WTC11 (cell line): ENCODE measurements around the gene SLC6A18. TPM values are rescaled to one million over a fixed set of nuclear protein-coding genes. Genes with fewer than 3 reads are reported as not detected.

Source experiments
- ATAC-seq: fragments of 200-7000 bp; cut with Tn5 transposase; 2 replicates; pipeline ENCODE4 v1.10.0; 2021; ENCODE audit warnings: mild to moderate bottlenecking, moderate library complexity
- CTCF ChIA-PET: fragments of 300-600 bp; sonication (Branson Sonifier 250); formaldehyde crosslinking; loops from one replicate; lab custom pipeline; 2021; ENCODE audit warnings: antibody characterized with exemption; lab: Charles Lee
- POLR2A ChIA-PET: fragments of 350-600 bp; sonication (Branson Sonifier 250); formaldehyde crosslinking; loops from one replicate; lab custom pipeline; 2021; ENCODE audit warnings: antibody characterized with exemption; lab: Charles Lee
- DNase-seq: peaks from one replicate; pipeline ENCODE4 v3.0.0; 2021; ENCODE audit warnings: low spot score
- H3K27ac Mint-ChIP-seq: 2 replicates; pipeline ENCODE4 v1.8.0; 2021; ENCODE audit warnings: mixed read lengths
- H3K27me3 Mint-ChIP-seq: 2 replicates; pipeline ENCODE4 v1.8.0; 2021; ENCODE audit warnings: low read depth, mild to moderate bottlenecking, moderate library complexity, mixed read lengths
- H3K36me3 Mint-ChIP-seq: 2 replicates; pipeline ENCODE4 v1.8.0; 2021; ENCODE audit warnings: mixed read lengths
- H3K4me1 Mint-ChIP-seq: 2 replicates; pipeline ENCODE4 v1.8.0; 2022; ENCODE audit warnings: mixed read lengths
- H3K4me3 Mint-ChIP-seq: 2 replicates; pipeline ENCODE4 v1.8.0; 2021; ENCODE audit warnings: mild to moderate bottlenecking, moderate library complexity, mixed read lengths
- H3K9me3 Mint-ChIP-seq: 2 replicates; pipeline ENCODE4 v1.8.0; 2021; ENCODE audit warnings: mixed read lengths
- AFF4 ChIP-seq: sonication (generic); formaldehyde crosslinking; IDR thresholded peaks from 2 replicates; pipeline ENCODE4 v1.8.1; 2023; ENCODE audit warnings: mild to moderate bottlenecking, missing genetic modification reagents, borderline replicate concordance
- ATF1 ChIP-seq: sonication (generic); formaldehyde crosslinking; IDR thresholded peaks from 2 replicates; pipeline ENCODE4 v1.8.1; 2023; ENCODE audit warnings: mild to moderate bottlenecking, moderate library complexity, missing genetic modification reagents
- E2F1 ChIP-seq: sonication (generic); formaldehyde crosslinking; IDR thresholded peaks from 2 replicates; pipeline ENCODE4 v1.8.0; 2022; ENCODE audit warnings: mild to moderate bottlenecking, missing genetic modification reagents
- ELF4 ChIP-seq: sonication (generic); formaldehyde crosslinking; IDR thresholded peaks from 2 replicates; pipeline ENCODE4 v1.8.1; 2022; ENCODE audit warnings: low read depth, mild to moderate bottlenecking, moderate library complexity, missing genetic modification reagents
- EMX1 ChIP-seq: fragments of 250-450 bp; sonication (Bioruptor Pico); IDR thresholded peaks from 2 replicates; pipeline ENCODE4 v1.8.0; 2021; ENCODE audit warnings: mild to moderate bottlenecking
- FOXK1 ChIP-seq: sonication (generic); formaldehyde crosslinking; IDR thresholded peaks from 2 replicates; pipeline ENCODE4 v1.8.0; 2022; ENCODE audit warnings: mild to moderate bottlenecking, moderate library complexity, missing genetic modification reagents
- GABPB1 ChIP-seq: sonication (generic); formaldehyde crosslinking; IDR thresholded peaks from 2 replicates; pipeline ENCODE4 v1.8.1; 2023; ENCODE audit warnings: mild to moderate bottlenecking, missing genetic modification reagents
- GTF2I ChIP-seq: fragments of 250-450 bp; sonication (Bioruptor Pico); conservative IDR thresholded peaks from 2 replicates; pipeline ENCODE4 v1.4.0; 2021; ENCODE audit warnings: mild to moderate bottlenecking
- HMGA2 ChIP-seq: fragments of 250-450 bp; sonication (Bioruptor Pico); IDR thresholded peaks from 2 replicates; pipeline ENCODE4 v1.4.0; 2021; ENCODE audit warnings: mild to moderate bottlenecking, moderate library complexity
- MXD4 ChIP-seq: fragments of 250-450 bp; sonication (Bioruptor Pico); IDR thresholded peaks from 2 replicates; pipeline ENCODE4 v1.8.0; 2021; ENCODE audit warnings: mild to moderate bottlenecking, moderate library complexity, borderline replicate concordance
- NFATC4 ChIP-seq: fragments of 250-450 bp; sonication (Bioruptor Pico); IDR thresholded peaks from 2 replicates; pipeline ENCODE4 v1.9.0; 2021; ENCODE audit warnings: mild to moderate bottlenecking
- NR3C1 ChIP-seq: sonication (generic); formaldehyde crosslinking; conservative IDR thresholded peaks from 2 replicates; pipeline ENCODE4 v1.8.1; 2023; ENCODE audit warnings: low read depth, mild to moderate bottlenecking, missing genetic modification reagents
- TEAD1 ChIP-seq: sonication (generic); formaldehyde crosslinking; IDR thresholded peaks from 2 replicates; pipeline ENCODE4 v1.8.0; 2022; ENCODE audit warnings: mild to moderate bottlenecking, missing genetic modification reagents
- TEAD4 ChIP-seq: sonication (generic); formaldehyde crosslinking; IDR thresholded peaks from 2 replicates; pipeline ENCODE4 v1.8.0; 2022; ENCODE audit warnings: mild to moderate bottlenecking, missing genetic modification reagents
- ZBTB21 ChIP-seq: sonication (generic); formaldehyde crosslinking; IDR thresholded peaks from 2 replicates; pipeline ENCODE4 v1.8.1; 2023; ENCODE audit warnings: mild to moderate bottlenecking, missing genetic modification reagents, borderline replicate concordance
- ZNF138 ChIP-seq: sonication (generic); formaldehyde crosslinking; conservative IDR thresholded peaks from 2 replicates; pipeline ENCODE4 v1.8.1; 2022; ENCODE audit warnings: mild to moderate bottlenecking, moderate library complexity, missing genetic modification reagents
- ZNF219 ChIP-seq: sonication (generic); formaldehyde crosslinking; IDR thresholded peaks from 2 replicates; pipeline ENCODE4 v1.8.0; 2023; ENCODE audit warnings: missing genetic modification reagents, mild to moderate bottlenecking, borderline replicate concordance
- ZNF423 ChIP-seq: fragments of 250-450 bp; sonication (Bioruptor Pico); IDR thresholded peaks from 2 replicates; pipeline ENCODE4 v2.1.2; 2022; ENCODE audit warnings: mild to moderate bottlenecking, moderate library complexity
- total RNA-seq: library from RNA; stranded (reverse); gene quantifications from 3 replicates; pipeline ENCODE4 v1.2.3, GENCODE V29; 2021

Gene SLC6A18
- total RNA-seq, 1 experiment from 2014 or later = not detected

GRCh38 chr5:1186351-1187233 is 38.6 kb upstream of the SLC6A18 start:
- TF ChIP-seq GTF2I (no peak), ZNF138 (CRISPR knock-in tag) (no peak), ATF1 (CRISPR knock-in tag) (no peak), TEAD1 (CRISPR knock-in tag) (no peak), ELF4 (CRISPR knock-in tag) (no peak), ZBTB21 (no peak), NR3C1 (CRISPR knock-in tag) (no peak), FOXK1 (CRISPR knock-in tag) (no peak), AFF4 (CRISPR knock-in tag) (no peak), ZNF219 (CRISPR knock-in tag) (no peak), GABPB1 (CRISPR knock-in tag) (no peak)
- Mint-ChIP-seq H3K4me3 (no peak overlapping the region), H3K27me3 (no peaks in the 10 kb centered on the region), H3K27ac (no peak overlapping the region), H3K36me3 (no peaks in the 10 kb centered on the region), H3K9me3 (no peaks in the 10 kb centered on the region), H3K4me1 (0 out of 2 replicates have a peak, but pooled peaks cover 4% of the 10 kb centered on the region)
- POLR2A ChIA-PET = no interaction called here
- DNase-seq (no peak), ATAC-seq (no peak)
- CTCF ChIA-PET = interaction anchor here (0.6 to 1.5 kb wide), 5 partner anchors 12 to 468 kb away, joined by 4 to 5 read pairs (median 4); no protein-coding TSS in a partner anchor

GRCh38 chr5:1187234-1187949 is 37.8 kb upstream of the SLC6A18 start:
- TF ChIP-seq NFATC4 (CRISPR knock-in tag) (no peak), MXD4 (CRISPR knock-in tag) (no peak), ZNF423 (CRISPR knock-in tag) (peak; percentile 60), HMGA2 (no peak), E2F1 (CRISPR knock-in tag) (no peak), EMX1 (no peak), TEAD4 (CRISPR knock-in tag) (no peak)
- TF ChIP-seq, all 79 proteins: peak for 1
- ChIA-PET POLR2A (no interaction called here), CTCF (interaction anchor here (0.9 to 1.5 kb wide), 2 partner anchors 17 to 467 kb away, joined by 4 read pairs; no protein-coding TSS in a partner anchor)
- ATAC-seq (no peak), DNase-seq (no peak)
- Mint-ChIP-seq H3K4me3 (no peak overlapping the region), H3K27ac (no peak overlapping the region), H3K4me1 (0 out of 2 replicates have a peak, but pooled peaks cover 4% of the 10 kb centered on the region), H3K36me3 (no peaks in the 10 kb centered on the region), H3K27me3 (no peaks in the 10 kb centered on the region; the same call in 1 of the 2 replicates), H3K9me3 (no peaks in the 10 kb centered on the region)
